ENCODE results near the gene CCND2. TPM values are rescaled to one million over a fixed set of nuclear protein-coding genes. Genes with fewer than 3 reads are reported as not detected.

CCND2 gene
- total RNA-seq, 1 experiment from 2014 or later = 194 TPM

GRCh38 chr12:4281173-4281654, 7.7 kb downstream of the CCND2 start:
- H3K4me1 Mint-ChIP-seq = peaks cover 73% of the 10 kb centered on the region
- H3K27ac Mint-ChIP-seq = peak overlapping the region; percentile 48
- H3K9me3 Mint-ChIP-seq = no peaks in the 10 kb centered on the region
- DNase-seq (ENCODE audit: low spot score) = no peak
- H3K36me3 Mint-ChIP-seq = peaks cover 97% of the 10 kb centered on the region
- TF ChIP-seq, protein P1, sequence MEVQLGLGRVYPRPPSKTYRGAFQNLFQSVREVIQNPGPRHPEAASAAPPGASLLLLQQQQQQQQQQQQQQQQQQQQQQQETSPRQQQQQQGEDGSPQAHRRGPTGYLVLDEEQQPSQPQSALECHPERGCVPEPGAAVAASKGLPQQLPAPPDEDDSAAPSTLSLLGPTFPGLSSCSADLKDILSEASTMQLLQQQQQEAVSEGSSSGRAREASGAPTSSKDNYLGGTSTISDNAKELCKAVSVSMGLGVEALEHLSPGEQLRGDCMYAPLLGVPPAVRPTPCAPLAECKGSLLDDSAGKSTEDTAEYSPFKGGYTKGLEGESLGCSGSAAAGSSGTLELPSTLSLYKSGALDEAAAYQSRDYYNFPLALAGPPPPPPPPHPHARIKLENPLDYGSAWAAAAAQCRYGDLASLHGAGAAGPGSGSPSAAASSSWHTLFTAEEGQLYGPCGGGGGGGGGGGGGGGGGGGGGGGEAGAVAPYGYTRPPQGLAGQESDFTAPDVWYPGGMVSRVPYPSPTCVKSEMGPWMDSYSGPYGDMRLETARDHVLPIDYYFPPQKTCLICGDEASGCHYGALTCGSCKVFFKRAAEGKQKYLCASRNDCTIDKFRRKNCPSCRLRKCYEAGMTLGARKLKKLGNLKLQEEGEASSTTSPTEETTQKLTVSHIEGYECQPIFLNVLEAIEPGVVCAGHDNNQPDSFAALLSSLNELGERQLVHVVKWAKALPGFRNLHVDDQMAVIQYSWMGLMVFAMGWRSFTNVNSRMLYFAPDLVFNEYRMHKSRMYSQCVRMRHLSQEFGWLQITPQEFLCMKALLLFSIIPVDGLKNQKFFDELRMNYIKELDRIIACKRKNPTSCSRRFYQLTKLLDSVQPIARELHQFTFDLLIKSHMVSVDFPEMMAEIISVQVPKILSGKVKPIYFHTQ (CRISPR knock-in tag; IDR thresholded peaks at IDR 0.05) = no peak
- TF ChIP-seq SOX15 (CRISPR knock-in tag; IDR thresholded peaks at IDR 0.05) (no peak), EMX1 (CRISPR knock-in tag; IDR thresholded peaks at IDR 0.05) (no peak), FOXK1 (CRISPR knock-in tag; IDR thresholded peaks at IDR 0.05) (no peak), ETV6 (CRISPR knock-in tag; IDR thresholded peaks at IDR 0.05) (no peak), TEAD4 (CRISPR knock-in tag; IDR thresholded peaks at IDR 0.05) (no peak), ZNF671 (CRISPR knock-in tag; IDR thresholded peaks at IDR 0.05) (no peak)
- TF ChIP-seq, protein P2, sequence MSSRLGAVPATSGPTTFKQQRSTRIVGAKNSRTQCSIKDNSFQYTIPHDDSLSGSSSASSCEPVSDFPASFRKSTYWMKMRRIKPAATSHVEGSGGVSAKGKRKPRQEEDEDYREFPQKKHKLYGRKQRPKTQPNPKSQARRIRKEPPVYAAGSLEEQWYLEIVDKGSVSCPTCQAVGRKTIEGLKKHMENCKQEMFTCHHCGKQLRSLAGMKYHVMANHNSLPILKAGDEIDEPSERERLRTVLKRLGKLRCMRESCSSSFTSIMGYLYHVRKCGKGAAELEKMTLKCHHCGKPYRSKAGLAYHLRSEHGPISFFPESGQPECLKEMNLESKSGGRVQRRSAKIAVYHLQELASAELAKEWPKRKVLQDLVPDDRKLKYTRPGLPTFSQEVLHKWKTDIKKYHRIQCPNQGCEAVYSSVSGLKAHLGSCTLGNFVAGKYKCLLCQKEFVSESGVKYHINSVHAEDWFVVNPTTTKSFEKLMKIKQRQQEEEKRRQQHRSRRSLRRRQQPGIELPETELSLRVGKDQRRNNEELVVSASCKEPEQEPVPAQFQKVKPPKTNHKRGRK (CRISPR knock-in tag; IDR thresholded peaks at IDR 0.05; ENCODE audit: borderline replicate concordance) = no peak
- TF ChIP-seq, protein P3, sequence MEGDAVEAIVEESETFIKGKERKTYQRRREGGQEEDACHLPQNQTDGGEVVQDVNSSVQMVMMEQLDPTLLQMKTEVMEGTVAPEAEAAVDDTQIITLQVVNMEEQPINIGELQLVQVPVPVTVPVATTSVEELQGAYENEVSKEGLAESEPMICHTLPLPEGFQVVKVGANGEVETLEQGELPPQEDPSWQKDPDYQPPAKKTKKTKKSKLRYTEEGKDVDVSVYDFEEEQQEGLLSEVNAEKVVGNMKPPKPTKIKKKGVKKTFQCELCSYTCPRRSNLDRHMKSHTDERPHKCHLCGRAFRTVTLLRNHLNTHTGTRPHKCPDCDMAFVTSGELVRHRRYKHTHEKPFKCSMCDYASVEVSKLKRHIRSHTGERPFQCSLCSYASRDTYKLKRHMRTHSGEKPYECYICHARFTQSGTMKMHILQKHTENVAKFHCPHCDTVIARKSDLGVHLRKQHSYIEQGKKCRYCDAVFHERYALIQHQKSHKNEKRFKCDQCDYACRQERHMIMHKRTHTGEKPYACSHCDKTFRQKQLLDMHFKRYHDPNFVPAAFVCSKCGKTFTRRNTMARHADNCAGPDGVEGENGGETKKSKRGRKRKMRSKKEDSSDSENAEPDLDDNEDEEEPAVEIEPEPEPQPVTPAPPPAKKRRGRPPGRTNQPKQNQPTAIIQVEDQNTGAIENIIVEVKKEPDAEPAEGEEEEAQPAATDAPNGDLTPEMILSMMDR (IDR thresholded peaks at IDR 0.05) = no peak
- TF ChIP-seq, protein P4, sequence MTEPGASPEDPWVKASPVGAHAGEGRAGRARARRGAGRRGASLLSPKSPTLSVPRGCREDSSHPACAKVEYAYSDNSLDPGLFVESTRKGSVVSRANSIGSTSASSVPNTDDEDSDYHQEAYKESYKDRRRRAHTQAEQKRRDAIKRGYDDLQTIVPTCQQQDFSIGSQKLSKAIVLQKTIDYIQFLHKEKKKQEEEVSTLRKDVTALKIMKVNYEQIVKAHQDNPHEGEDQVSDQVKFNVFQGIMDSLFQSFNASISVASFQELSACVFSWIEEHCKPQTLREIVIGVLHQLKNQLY (CRISPR knock-in tag; IDR thresholded peaks at IDR 0.05) = no peak
- TF ChIP-seq, protein P5, sequence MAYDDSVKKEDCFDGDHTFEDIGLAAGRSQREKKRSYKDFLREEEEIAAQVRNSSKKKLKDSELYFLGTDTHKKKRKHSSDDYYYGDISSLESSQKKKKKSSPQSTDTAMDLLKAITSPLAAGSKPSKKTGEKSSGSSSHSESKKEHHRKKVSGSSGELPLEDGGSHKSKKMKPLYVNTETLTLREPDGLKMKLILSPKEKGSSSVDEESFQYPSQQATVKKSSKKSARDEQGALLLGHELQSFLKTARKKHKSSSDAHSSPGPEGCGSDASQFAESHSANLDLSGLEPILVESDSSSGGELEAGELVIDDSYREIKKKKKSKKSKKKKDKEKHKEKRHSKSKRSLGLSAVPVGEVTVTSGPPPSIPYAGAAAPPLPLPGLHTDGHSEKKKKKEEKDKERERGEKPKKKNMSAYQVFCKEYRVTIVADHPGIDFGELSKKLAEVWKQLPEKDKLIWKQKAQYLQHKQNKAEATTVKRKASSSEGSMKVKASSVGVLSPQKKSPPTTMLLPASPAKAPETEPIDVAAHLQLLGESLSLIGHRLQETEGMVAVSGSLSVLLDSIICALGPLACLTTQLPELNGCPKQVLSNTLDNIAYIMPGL (CRISPR knock-in tag; IDR thresholded peaks at IDR 0.05) = no peak
- TF ChIP-seq, protein P6, sequence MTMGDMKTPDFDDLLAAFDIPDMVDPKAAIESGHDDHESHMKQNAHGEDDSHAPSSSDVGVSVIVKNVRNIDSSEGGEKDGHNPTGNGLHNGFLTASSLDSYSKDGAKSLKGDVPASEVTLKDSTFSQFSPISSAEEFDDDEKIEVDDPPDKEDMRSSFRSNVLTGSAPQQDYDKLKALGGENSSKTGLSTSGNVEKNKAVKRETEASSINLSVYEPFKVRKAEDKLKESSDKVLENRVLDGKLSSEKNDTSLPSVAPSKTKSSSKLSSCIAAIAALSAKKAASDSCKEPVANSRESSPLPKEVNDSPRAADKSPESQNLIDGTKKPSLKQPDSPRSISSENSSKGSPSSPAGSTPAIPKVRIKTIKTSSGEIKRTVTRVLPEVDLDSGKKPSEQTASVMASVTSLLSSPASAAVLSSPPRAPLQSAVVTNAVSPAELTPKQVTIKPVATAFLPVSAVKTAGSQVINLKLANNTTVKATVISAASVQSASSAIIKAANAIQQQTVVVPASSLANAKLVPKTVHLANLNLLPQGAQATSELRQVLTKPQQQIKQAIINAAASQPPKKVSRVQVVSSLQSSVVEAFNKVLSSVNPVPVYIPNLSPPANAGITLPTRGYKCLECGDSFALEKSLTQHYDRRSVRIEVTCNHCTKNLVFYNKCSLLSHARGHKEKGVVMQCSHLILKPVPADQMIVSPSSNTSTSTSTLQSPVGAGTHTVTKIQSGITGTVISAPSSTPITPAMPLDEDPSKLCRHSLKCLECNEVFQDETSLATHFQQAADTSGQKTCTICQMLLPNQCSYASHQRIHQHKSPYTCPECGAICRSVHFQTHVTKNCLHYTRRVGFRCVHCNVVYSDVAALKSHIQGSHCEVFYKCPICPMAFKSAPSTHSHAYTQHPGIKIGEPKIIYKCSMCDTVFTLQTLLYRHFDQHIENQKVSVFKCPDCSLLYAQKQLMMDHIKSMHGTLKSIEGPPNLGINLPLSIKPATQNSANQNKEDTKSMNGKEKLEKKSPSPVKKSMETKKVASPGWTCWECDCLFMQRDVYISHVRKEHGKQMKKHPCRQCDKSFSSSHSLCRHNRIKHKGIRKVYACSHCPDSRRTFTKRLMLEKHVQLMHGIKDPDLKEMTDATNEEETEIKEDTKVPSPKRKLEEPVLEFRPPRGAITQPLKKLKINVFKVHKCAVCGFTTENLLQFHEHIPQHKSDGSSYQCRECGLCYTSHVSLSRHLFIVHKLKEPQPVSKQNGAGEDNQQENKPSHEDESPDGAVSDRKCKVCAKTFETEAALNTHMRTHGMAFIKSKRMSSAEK (CRISPR knock-in tag; IDR thresholded peaks at IDR 0.05; ENCODE audit: borderline replicate concordance) = no peak
- no peak for ATAC-seq
- ChIA-PET CTCF (interaction anchor here (0.7 to 1.2 kb wide), 3 partner anchors 174 to 398 kb away, joined by 3 read pairs; no protein-coding TSS in a partner anchor), POLR2A (interaction anchor here (1.2 kb wide), 1 partner anchor 147 kb away, joined by 3 read pairs; no protein-coding TSS in a partner anchor)
- no peak overlapping the region for H3K4me3 Mint-ChIP-seq
- no peaks in the 10 kb centered on the region for H3K27me3 Mint-ChIP-seq (ENCODE audit: low read depth)
